Caco-2 (cell line): ENCODE data around the gene TRIM6. TPM values are rescaled to one million over a fixed set of nuclear protein-coding genes. Genes with fewer than 3 reads are reported as not detected.

Experiments used
- Bru-seq: library from RNA; stranded (reverse); fragments of 400-500 nt; gene quantifications from one replicate; lab custom pipeline; 2021; lab: Mats Ljungman, UMichigan
- BruChase-seq, 2 experiments: library from RNA; stranded (reverse); fragments of 400-500 nt; gene quantifications; one replicate each; lab custom pipeline; 2021; lab: Mats Ljungman, UMichigan
- BruUV-seq: library from RNA; stranded (reverse); fragments of 400-500 nt; replicated peaks from 2 replicates; lab custom pipeline; 2021; lab: Mats Ljungman, UMichigan
- CTCF ChIA-PET: fragments of 300-600 bp; sonication (Branson Sonifier 250); formaldehyde crosslinking; loops from one replicate; lab custom pipeline; 2022; ENCODE audit warnings: antibody characterized with exemption; lab: Charles Lee
- POLR2A ChIA-PET: fragments of 300-600 bp; sonication (Branson Sonifier 250); formaldehyde crosslinking; loops from one replicate; lab custom pipeline; 2022; ENCODE audit warnings: antibody characterized with exemption; lab: Charles Lee
- DNase-seq, 2 experiments: peaks; one replicate each; pipeline versions ENCODE4 v3.0.0 to v3.0.0-alpha.2; 2020 to 2022
- H3K27me3 ChIP-seq: replicated peaks from 2 replicates; pipeline ENCODE4 v1.6.0; 2011; ENCODE audit warnings: low read length; ENCODE audit not compliant: control insufficient read depth, insufficient read depth
- H3K36me3 ChIP-seq: 2 replicates; pipeline ENCODE4 v1.5.1; 2011; ENCODE audit warnings: low read length; ENCODE audit not compliant: control insufficient read depth, insufficient read depth
- H3K4me1 ChIP-seq: fragments of 250-450 bp; sonication (Bioruptor Pico); 2 replicates; pipeline ENCODE4 v1.5.1; 2020; ENCODE audit warnings: mild to moderate bottlenecking
- H3K4me3 ChIP-seq: 2 replicates; pipeline ENCODE4 v1.5.1; 2011; ENCODE audit warnings: low read depth, mild to moderate bottlenecking, control low read depth, low read length
- H3K9me3 ChIP-seq: fragments of 250-450 bp; sonication (Bioruptor Pico); 2 replicates; pipeline ENCODE4 v1.5.1; 2020; ENCODE audit warnings: mild to moderate bottlenecking, moderate library complexity
- H3K27ac Mint-ChIP-seq: one replicate; pipeline ENCODE4 v1.8.0; 2022; ENCODE audit warnings: mixed read lengths; ENCODE audit not compliant: unreplicated experiment
- H3K27me3 Mint-ChIP-seq: one replicate; pipeline ENCODE4 v1.8.0; 2022; ENCODE audit warnings: mixed read lengths; ENCODE audit not compliant: insufficient read depth, unreplicated experiment
- H3K36me3 Mint-ChIP-seq: one replicate; pipeline ENCODE4 v1.8.0; 2022; ENCODE audit warnings: mild to moderate bottlenecking, mixed read lengths; ENCODE audit not compliant: insufficient read depth, unreplicated experiment
- H3K4me1 Mint-ChIP-seq: one replicate; pipeline ENCODE4 v1.8.0; 2022; ENCODE audit warnings: low read depth, mixed read lengths; ENCODE audit not compliant: unreplicated experiment
- H3K4me3 Mint-ChIP-seq: one replicate; pipeline ENCODE4 v1.8.0; 2022; ENCODE audit warnings: mild to moderate bottlenecking, moderate library complexity, mixed read lengths; ENCODE audit not compliant: unreplicated experiment
- H3K9me3 Mint-ChIP-seq: one replicate; pipeline ENCODE4 v1.8.0; 2022; ENCODE audit warnings: mixed read lengths; ENCODE audit not compliant: unreplicated experiment
- CTCF ChIP-seq, 2 experiments: fragments of 200-600 bp in 1 of 2; IDR thresholded peaks; 1 replicate in 1 of 2; 2 replicates in 1 of 2; pipeline versions ENCODE4 v1.5.1 to v1.8.0; 2011 to 2022; ENCODE audit warnings: antibody characterized with exemption in 1 of 2, control low read depth in 1 of 2, inconsistent platforms in 1 of 2, low read depth in 1 of 2, low read length in 1 of 2, mild to moderate bottlenecking in 1 of 2, moderate library complexity in 1 of 2; ENCODE audit not compliant: insufficient read depth in 1 of 2, severe bottlenecking in 1 of 2, unreplicated experiment in 1 of 2
- intact Hi-C: fragments of 100-400 bp; cut with micrococcal nuclease; formaldehyde crosslinking; loops from one replicate; pipeline ENCODE4 v1.10.0; 2022; ENCODE audit not compliant: unreplicated experiment
- long read RNA-seq: library from polyadenylated mRNA; stranded (forward); transcript quantifications from one replicate; pipeline ENCODE4 v2.0.0, GENCODE V29; 2022
- total RNA-seq: library from RNA; stranded (reverse); gene quantifications from 2 replicates; pipeline ENCODE4 v1.2.3, GENCODE V29; 2022

Gene TRIM6
- total RNA-seq, result 0.43 and 0.53 TPM in 2 replicates
- percentile 28 among the genes with signal in this experiment for Bru-seq, nascent RNA
- percentile 36 among the genes with signal in this experiment for BruChase-seq, experiment 1, labeled RNA remaining after a 2-hour chase
- percentile 27 among the genes with signal in this experiment for BruChase-seq, experiment 2, labeled RNA remaining after a 6-hour chase
- long read RNA-seq, result 0 reads

GRCh38 chr11:5596607-5597201 is at the start of gene TRIM6:
Gene TRIM6 (plus strand): TSS chr11:5596637. CDS start chr11:5596898, 261 bp downstream.
- ChIA-PET CTCF (no interaction called here), POLR2A (interaction anchor here (0.7 kb wide), 1 partner anchor 24 kb away, joined by 3 read pairs; no protein-coding TSS in a partner anchor)
- Mint-ChIP-seq H3K27ac (no peak within 1 kb of the TSS), H3K36me3 (no peaks in the 10 kb centered on the region), H3K4me1 (no peaks in the 10 kb centered on the region), H3K27me3 (no peaks in the 10 kb centered on the region), H3K9me3 (no peaks in the 10 kb centered on the region), H3K4me3 (peak within 1 kb of the TSS; percentile 67)
- no peaks in the 10 kb centered on the region for H3K9me3 ChIP-seq
- TF ChIP-seq CTCF (IDR thresholded peaks at IDR 0.05; ENCODE audit: insufficient read depth in 1 of 2, low read depth in 1 of 2, low read length in 1 of 2, severe bottlenecking in 1 of 2, unreplicated experiment in 1 of 2), result no peak
- peak within 1 kb of the TSS; percentile 23 for H3K4me3 ChIP-seq
- BruUV-seq, result no TSS peak
- intact Hi-C loops, result no loop called here
- H3K36me3 ChIP-seq, result no peaks in the 10 kb centered on the region
- no peaks in the 10 kb centered on the region for H3K27me3 ChIP-seq
- DNase-seq, result peak; percentile 34 to 49
- peaks cover 4% of the 10 kb centered on the region; the same call in 1 of the 2 replicates for H3K4me1 ChIP-seq

GRCh38 chr11:5547982-5548381 is 48.5 kb upstream of the TRIM6 start:
- ChIA-PET POLR2A (no interaction called here), CTCF (no interaction called here)
- intact Hi-C loops, result no loop called here
- no peaks in the 10 kb centered on the region for H3K9me3 Mint-ChIP-seq
- no peaks in the 10 kb centered on the region for H3K36me3 Mint-ChIP-seq
- no peaks in the 10 kb centered on the region for H3K4me1 ChIP-seq
- H3K27me3 ChIP-seq, result no peaks in the 10 kb centered on the region; the same call in 1 of the 2 replicates
- no peak for TF ChIP-seq CTCF (IDR thresholded peaks at IDR 0.05; ENCODE audit: insufficient read depth in 1 of 2, low read depth in 1 of 2, low read length in 1 of 2, severe bottlenecking in 1 of 2, unreplicated experiment in 1 of 2)
- H3K27ac Mint-ChIP-seq, result no peak overlapping the region
- H3K4me3 Mint-ChIP-seq, result no peak overlapping the region
- no peak for DNase-seq
- no peak overlapping the region for H3K4me3 ChIP-seq
- peaks cover 8% of the 10 kb centered on the region for H3K27me3 Mint-ChIP-seq
- H3K9me3 ChIP-seq, result no peaks in the 10 kb centered on the region
- BruUV-seq, result no TSS peak
- H3K4me1 Mint-ChIP-seq, result no peaks in the 10 kb centered on the region
- H3K36me3 ChIP-seq, result no peaks in the 10 kb centered on the region

- Histone ChIP-seq H3K4me1 (no peaks in the 10 kb centered on the region), H3K9me3 (no peaks in the 10 kb centered on the region), H3K4me3 (no peak within 1 kb of the TSS), H3K27me3 (no peaks in the 10 kb centered on the region; the same call in 1 of the 2 replicates), H3K36me3 (no peaks in the 10 kb centered on the region)
- ChIA-PET CTCF (no interaction called here), POLR2A (no interaction called here)
- no TSS peak for BruUV-seq
- Mint-ChIP-seq H3K27ac (no peak within 1 kb of the TSS), H3K27me3 (peaks cover 8% of the 10 kb centered on the region), H3K36me3 (no peaks in the 10 kb centered on the region), H3K4me1 (no peaks in the 10 kb centered on the region), H3K4me3 (no peak within 1 kb of the TSS), H3K9me3 (no peaks in the 10 kb centered on the region)
- DNase-seq, result no peak
- intact Hi-C loops, result no loop called here
- no peak for TF ChIP-seq CTCF (IDR thresholded peaks at IDR 0.05; ENCODE audit: insufficient read depth in 1 of 2, low read depth in 1 of 2, low read length in 1 of 2, severe bottlenecking in 1 of 2, unreplicated experiment in 1 of 2)
Measured at GRCh38 chr11:5548440-5548839, 48.0 kb upstream of the TRIM6 start, which contains the start of gene OR52H1. Gene OR52H1 (minus strand): TSS chr11:5548540. CDS start chr11:5545505, 3,035 bp downstream.
